ENCODE measurements around the gene STX5.

DNA sequence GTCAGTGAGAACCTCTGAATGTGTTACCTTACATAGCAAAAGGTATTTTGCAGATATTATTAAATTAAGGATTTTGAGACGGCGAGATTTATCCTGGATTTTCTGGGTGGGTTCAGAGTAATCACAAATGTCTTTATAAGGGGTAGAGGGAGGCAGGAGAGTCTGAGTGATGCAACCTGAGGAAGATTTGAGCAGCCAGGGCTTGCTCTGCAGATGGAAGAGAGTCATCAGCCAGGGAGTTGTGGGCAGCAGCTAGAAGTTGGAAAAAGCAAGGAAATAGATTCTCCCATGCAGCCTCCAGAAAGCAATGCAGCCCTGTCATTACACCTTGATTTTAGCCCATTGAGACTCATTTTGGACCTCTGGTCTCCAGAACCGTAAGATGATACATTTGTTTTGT is 11.6 kb upstream of the STX5 start:
- TF ChIP-seq HCFC1 (IDR thresholded peaks at IDR 0.05; ENCODE audit: low read length): no peak
- no peak for TF ChIP-seq CEBPB (IDR thresholded peaks at IDR 0.05; ENCODE audit: borderline replicate concordance in 1 of 2, low read depth in 2 of 2, low read length in 2 of 2)
- TF ChIP-seq, protein P1, sequence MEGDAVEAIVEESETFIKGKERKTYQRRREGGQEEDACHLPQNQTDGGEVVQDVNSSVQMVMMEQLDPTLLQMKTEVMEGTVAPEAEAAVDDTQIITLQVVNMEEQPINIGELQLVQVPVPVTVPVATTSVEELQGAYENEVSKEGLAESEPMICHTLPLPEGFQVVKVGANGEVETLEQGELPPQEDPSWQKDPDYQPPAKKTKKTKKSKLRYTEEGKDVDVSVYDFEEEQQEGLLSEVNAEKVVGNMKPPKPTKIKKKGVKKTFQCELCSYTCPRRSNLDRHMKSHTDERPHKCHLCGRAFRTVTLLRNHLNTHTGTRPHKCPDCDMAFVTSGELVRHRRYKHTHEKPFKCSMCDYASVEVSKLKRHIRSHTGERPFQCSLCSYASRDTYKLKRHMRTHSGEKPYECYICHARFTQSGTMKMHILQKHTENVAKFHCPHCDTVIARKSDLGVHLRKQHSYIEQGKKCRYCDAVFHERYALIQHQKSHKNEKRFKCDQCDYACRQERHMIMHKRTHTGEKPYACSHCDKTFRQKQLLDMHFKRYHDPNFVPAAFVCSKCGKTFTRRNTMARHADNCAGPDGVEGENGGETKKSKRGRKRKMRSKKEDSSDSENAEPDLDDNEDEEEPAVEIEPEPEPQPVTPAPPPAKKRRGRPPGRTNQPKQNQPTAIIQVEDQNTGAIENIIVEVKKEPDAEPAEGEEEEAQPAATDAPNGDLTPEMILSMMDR (IDR thresholded peaks at IDR 0.05 in 2 of 3, conservative IDR thresholded peaks at IDR 0.05 in 1 of 3; ENCODE audit: control insufficient read depth in 2 of 3, extremely low read depth in 1 of 3, insufficient read depth in 1 of 3, low read depth in 3 of 3, low read length in 3 of 3): no peak
- no peak for TF ChIP-seq POLR2AphosphoS2 (IDR thresholded peaks at IDR 0.05; ENCODE audit: low read depth, low read length)
- TF ChIP-seq YY1 (IDR thresholded peaks at IDR 0.05; ENCODE audit: low read depth, low read length): no peak
- TF ChIP-seq RAD21 (IDR thresholded peaks at IDR 0.05; ENCODE audit: insufficient read depth, low read depth, low read length): no peak
- TF ChIP-seq POLR2A (IDR thresholded peaks at IDR 0.05; ENCODE audit: low read depth, low read length): no peak
- no peak for TF ChIP-seq TBL1XR1 (IDR thresholded peaks at IDR 0.05; ENCODE audit: low read depth, low read length)
